PC-3 (cell line): ENCODE data around the gene PTDSS2. TPM values are rescaled to one million over a fixed set of nuclear protein-coding genes. Genes with fewer than 3 reads are reported as not detected.
"Not testable (repeated sequence)": the region's sequence is repeated elsewhere in the genome, so short reads cannot be mapped to it uniquely, and the experiment has no call there.

ENCODE experiments used
- ATAC-seq: fragments of 200-7000 bp; cut with Tn5 transposase; 2 replicates; pipeline ENCODE4 v1.9.1; 2020; ENCODE audit warnings: mild to moderate bottlenecking, moderate library complexity
- BruUV-seq: library from RNA; stranded (reverse); fragments of 400-500 nt; replicated peaks from 2 replicates; lab custom pipeline; 2021; lab: Mats Ljungman, UMichigan
- CTCF ChIA-PET: fragments of 300-600 bp; sonication (Branson Sonifier 250); formaldehyde crosslinking; loops from one replicate; lab custom pipeline; 2022; ENCODE audit warnings: antibody characterized with exemption; lab: Charles Lee
- POLR2A ChIA-PET: fragments of 300-600 bp; sonication (Branson Sonifier 250); formaldehyde crosslinking; loops from one replicate; lab custom pipeline; 2022; ENCODE audit warnings: antibody characterized with exemption; ENCODE audit not compliant: unreplicated experiment; lab: Charles Lee
- DNase-seq: peaks from one replicate; pipeline ENCODE4 v3.0.0-alpha.2; 2015
- H2AFZ ChIP-seq: fragments of 300-600 bp; sonication (generic); 2 replicates; pipeline ENCODE4 v1.6.0; 2016; ENCODE audit warnings: antibody characterized with exemption, low read length
- H3F3A ChIP-seq: fragments of 300-600 bp; sonication (generic); one replicate; pipeline ENCODE4 v1.6.0; 2017; ENCODE audit warnings: antibody characterized with exemption, low read length, control low read depth, mild to moderate bottlenecking; ENCODE audit not compliant: unreplicated experiment
- H3K27ac ChIP-seq: fragments of 300-600 bp; sonication (generic); 2 replicates; pipeline ENCODE4 v1.5.1; 2016; ENCODE audit warnings: mild to moderate bottlenecking, low read length
- H3K27me3 ChIP-seq: fragments of 300-600 bp; sonication (generic); 2 replicates; pipeline ENCODE4 v1.6.1; 2016; ENCODE audit warnings: low read length, mixed read lengths
- H3K36me3 ChIP-seq: fragments of 300-600 bp; sonication (generic); 2 replicates; pipeline ENCODE4 v1.6.1; 2016; ENCODE audit warnings: low read depth, mixed run types, low read length, mixed read lengths
- H3K4me1 ChIP-seq: fragments of 300-600 bp; sonication (generic); 2 replicates; pipeline ENCODE4 v1.5.1; 2016; ENCODE audit warnings: low read length; ENCODE audit not compliant: insufficient read depth
- H3K4me2 ChIP-seq: fragments of 300-600 bp; sonication (generic); 2 replicates; pipeline ENCODE4 v1.6.0; 2016; ENCODE audit warnings: low read length
- H3K4me3 ChIP-seq: fragments of 300-600 bp; sonication (generic); 2 replicates; pipeline ENCODE4 v1.5.1; 2016; ENCODE audit warnings: mild to moderate bottlenecking, low read length, mixed read lengths
- H3K79me2 ChIP-seq: fragments of 300-600 bp; sonication (generic); 2 replicates; pipeline ENCODE4 v1.6.1; 2017; ENCODE audit warnings: low read length, mixed read lengths
- H3K9ac ChIP-seq: fragments of 300-600 bp; sonication (generic); 2 replicates; pipeline ENCODE4 v1.6.0; 2016; ENCODE audit warnings: mild to moderate bottlenecking, low read length
- H3K9me2 ChIP-seq: fragments of 300-600 bp; sonication (generic); replicated peaks from 2 replicates; pipeline ENCODE4 v1.6.1; 2016; ENCODE audit warnings: mixed run types, low read length, mixed read lengths
- H3K9me3 ChIP-seq: fragments of 300-600 bp; sonication (generic); 2 replicates; pipeline ENCODE4 v1.6.1; 2016; ENCODE audit warnings: low read length, mixed read lengths
- H4K20me1 ChIP-seq: fragments of 300-600 bp; sonication (generic); 2 replicates; pipeline ENCODE4 v1.6.1; 2016; ENCODE audit warnings: low read length, mixed read lengths
- EZH2 ChIP-seq: fragments of 300-600 bp; sonication (generic); IDR thresholded peaks from one replicate; pipeline ENCODE4 v1.6.1; 2017; ENCODE audit warnings: antibody characterized with exemption, mild to moderate bottlenecking, low read length; ENCODE audit not compliant: unreplicated experiment
- EZH2phosphoT487 ChIP-seq: fragments of 300-600 bp; sonication (generic); IDR thresholded peaks from 2 replicates; pipeline ENCODE4 v1.6.1; 2018; ENCODE audit warnings: mild to moderate bottlenecking, antibody characterized with exemption, low read length, borderline replicate concordance
- intact Hi-C: fragments of 100-400 bp; cut with micrococcal nuclease; formaldehyde crosslinking; loops from 2 replicates; pipeline ENCODE4 v1.9.0; 2023
- total RNA-seq: library from RNA; depleted of rRNA; stranded (reverse); fragments of >200 nt; gene quantifications from 2 replicates; pipeline ENCODE4 v1.2.3, GENCODE V29; 2014
- TF ChIP-seq, protein P1 (sequence below): fragments of 300-600 bp; sonication (generic); conservative IDR thresholded peaks from 2 replicates; pipeline ENCODE4 v1.5.1; 2017; ENCODE audit warnings: antibody characterized with exemption, low read depth, mild to moderate bottlenecking, low read length

PTDSS2 gene
- total RNA-seq, 1 experiment from 2014 or later: 53.0 TPM

DNA sequence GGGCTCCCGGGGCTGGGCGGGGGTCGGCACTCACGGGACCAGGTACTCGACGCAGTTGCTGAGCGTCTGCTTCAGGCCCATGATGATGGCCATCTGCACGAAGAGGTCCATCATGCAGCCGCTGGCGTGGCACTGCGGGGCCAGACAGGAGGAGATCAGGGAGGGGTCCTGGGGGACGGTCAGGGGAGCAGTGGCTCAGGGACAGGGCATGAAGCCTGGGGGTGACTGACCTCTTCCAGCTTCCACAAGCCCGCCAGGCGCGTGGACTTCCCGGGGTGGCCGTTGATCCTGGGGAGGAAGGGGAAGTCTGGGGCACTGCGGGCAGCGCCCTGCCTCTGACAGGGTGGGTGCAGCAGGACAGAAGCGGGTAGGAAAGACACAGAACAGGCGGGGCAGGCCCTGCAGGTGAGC, 29.2 kb upstream of the PTDSS2 start:
- no peak overlapping the region for H3K4me3 ChIP-seq
- DNase-seq: no peak

DNA sequence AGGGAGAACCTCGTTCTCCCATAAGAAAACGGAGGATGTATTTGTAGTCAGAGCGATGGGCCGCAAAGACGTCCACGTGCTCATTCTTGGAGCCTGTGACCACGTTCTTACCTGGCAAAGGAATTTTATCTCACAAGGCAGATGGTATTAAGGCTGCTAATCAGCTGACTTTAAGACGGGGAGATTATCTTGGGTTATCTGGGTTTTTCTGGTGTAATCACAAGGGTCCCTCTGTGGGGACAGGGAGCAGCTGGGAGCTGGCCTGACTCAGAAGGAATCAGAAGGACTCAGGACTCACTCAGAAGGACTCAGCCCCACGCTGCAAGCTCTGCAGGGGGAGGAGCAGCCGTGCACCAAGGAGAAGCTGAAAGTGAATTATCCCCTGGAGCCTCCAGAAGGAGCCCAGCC, 27.8 kb upstream of the PTDSS2 start:
- no peaks in the 10 kb centered on the region for H3K36me3 ChIP-seq
- H4K20me1 ChIP-seq: no peaks in the 10 kb centered on the region
- H3F3A ChIP-seq: no peaks in the 10 kb centered on the region
- no peak overlapping the region for H3K27ac ChIP-seq
- H3K9me2 ChIP-seq: no peaks in the 10 kb centered on the region
- DNase-seq: no peak
- CTCF ChIA-PET: no interaction called here
- H3K9me3 ChIP-seq: no peaks in the 10 kb centered on the region
- TF ChIP-seq, protein P1, sequence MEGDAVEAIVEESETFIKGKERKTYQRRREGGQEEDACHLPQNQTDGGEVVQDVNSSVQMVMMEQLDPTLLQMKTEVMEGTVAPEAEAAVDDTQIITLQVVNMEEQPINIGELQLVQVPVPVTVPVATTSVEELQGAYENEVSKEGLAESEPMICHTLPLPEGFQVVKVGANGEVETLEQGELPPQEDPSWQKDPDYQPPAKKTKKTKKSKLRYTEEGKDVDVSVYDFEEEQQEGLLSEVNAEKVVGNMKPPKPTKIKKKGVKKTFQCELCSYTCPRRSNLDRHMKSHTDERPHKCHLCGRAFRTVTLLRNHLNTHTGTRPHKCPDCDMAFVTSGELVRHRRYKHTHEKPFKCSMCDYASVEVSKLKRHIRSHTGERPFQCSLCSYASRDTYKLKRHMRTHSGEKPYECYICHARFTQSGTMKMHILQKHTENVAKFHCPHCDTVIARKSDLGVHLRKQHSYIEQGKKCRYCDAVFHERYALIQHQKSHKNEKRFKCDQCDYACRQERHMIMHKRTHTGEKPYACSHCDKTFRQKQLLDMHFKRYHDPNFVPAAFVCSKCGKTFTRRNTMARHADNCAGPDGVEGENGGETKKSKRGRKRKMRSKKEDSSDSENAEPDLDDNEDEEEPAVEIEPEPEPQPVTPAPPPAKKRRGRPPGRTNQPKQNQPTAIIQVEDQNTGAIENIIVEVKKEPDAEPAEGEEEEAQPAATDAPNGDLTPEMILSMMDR: no peak
- no peak for TF ChIP-seq EZH2phosphoT487
- TF ChIP-seq EZH2: no peak
- ATAC-seq: no peak
- no peak overlapping the region for H2AFZ ChIP-seq
- H3K9ac ChIP-seq: no peak overlapping the region
- no peak overlapping the region for H3K4me2 ChIP-seq
- intact Hi-C loops: no loop called here
- POLR2A ChIA-PET: no interaction called here
- H3K4me1 ChIP-seq: peaks cover 7% of the 10 kb centered on the region
- no TSS peak for BruUV-seq
- H3K27me3 ChIP-seq: no peaks in the 10 kb centered on the region
- H3K79me2 ChIP-seq: no peaks in the 10 kb centered on the region
- no peak overlapping the region for H3K4me3 ChIP-seq

More for the DNA sequence above, 29.2 kb upstream of the PTDSS2 start:
- H3K9ac ChIP-seq: no peak overlapping the region
- H3K4me2 ChIP-seq: no peak overlapping the region
- peaks cover 13% of the 10 kb centered on the region for H3K4me1 ChIP-seq
- H2AFZ ChIP-seq: no peak overlapping the region
- H3K79me2 ChIP-seq: peaks cover 7% of the 10 kb centered on the region
- no peaks in the 10 kb centered on the region for H3K27me3 ChIP-seq
- no peak for ATAC-seq
- ChIA-PET CTCF (no interaction called here), POLR2A (interaction anchor here (0.6 kb wide), 1 partner anchor 28 kb away, joined by 3 read pairs; no protein-coding TSS in a partner anchor)
- TF ChIP-seq EZH2phosphoT487: no peak
- no peak for TF ChIP-seq EZH2
- TF ChIP-seq, protein P1: no peak
- no TSS peak for BruUV-seq
- intact Hi-C loops: no loop called here
- H3F3A ChIP-seq: no peaks in the 10 kb centered on the region
- no peaks in the 10 kb centered on the region for H4K20me1 ChIP-seq
- H3K27ac ChIP-seq: no peak overlapping the region
- no peaks in the 10 kb centered on the region for H3K9me2 ChIP-seq
- no peaks in the 10 kb centered on the region for H3K9me3 ChIP-seq
- no peaks in the 10 kb centered on the region for H3K36me3 ChIP-seq

DNA sequence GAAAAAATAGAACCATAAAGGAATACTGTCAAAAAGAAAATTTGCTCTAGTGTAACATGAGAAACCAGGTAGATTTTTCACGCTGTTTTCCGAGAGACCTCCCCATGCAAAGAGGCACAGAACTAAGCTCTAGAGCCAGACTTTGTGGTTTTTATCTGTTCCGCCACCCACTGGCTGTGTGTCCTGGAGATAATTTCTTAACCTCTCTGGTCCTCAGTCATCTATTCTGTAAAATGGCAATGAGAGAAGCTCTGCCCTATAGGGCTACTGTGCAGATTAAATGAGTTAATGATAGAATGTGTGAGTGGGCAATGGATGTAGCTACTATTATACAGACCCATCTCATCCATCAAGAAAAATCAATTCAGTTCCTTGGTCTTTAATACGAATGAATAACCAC, 25.8 kb upstream of the PTDSS2 start:
- no TSS peak for BruUV-seq
- H3K4me1 ChIP-seq: no peaks in the 10 kb centered on the region
- no peak overlapping the region for H3K4me3 ChIP-seq
- H3K4me2 ChIP-seq: no peak overlapping the region
- no peak overlapping the region for H3K9ac ChIP-seq
- ChIA-PET POLR2A (no interaction called here), CTCF (no interaction called here)
- no peak overlapping the region for H2AFZ ChIP-seq
- no peaks in the 10 kb centered on the region for H4K20me1 ChIP-seq
- intact Hi-C loops: no loop called here
- ATAC-seq (no peak), DNase-seq (no peak)
- no peaks in the 10 kb centered on the region for H3K36me3 ChIP-seq
- H3K27me3 ChIP-seq: no peaks in the 10 kb centered on the region
- H3F3A ChIP-seq: no peaks in the 10 kb centered on the region
- H3K9me3 ChIP-seq: no peaks in the 10 kb centered on the region
- no peaks in the 10 kb centered on the region for H3K79me2 ChIP-seq
- no peaks in the 10 kb centered on the region for H3K9me2 ChIP-seq
- no peak overlapping the region for H3K27ac ChIP-seq
- TF ChIP-seq EZH2phosphoT487 (no peak), EZH2 (no peak)
- TF ChIP-seq, protein P1: no peak

DNA sequence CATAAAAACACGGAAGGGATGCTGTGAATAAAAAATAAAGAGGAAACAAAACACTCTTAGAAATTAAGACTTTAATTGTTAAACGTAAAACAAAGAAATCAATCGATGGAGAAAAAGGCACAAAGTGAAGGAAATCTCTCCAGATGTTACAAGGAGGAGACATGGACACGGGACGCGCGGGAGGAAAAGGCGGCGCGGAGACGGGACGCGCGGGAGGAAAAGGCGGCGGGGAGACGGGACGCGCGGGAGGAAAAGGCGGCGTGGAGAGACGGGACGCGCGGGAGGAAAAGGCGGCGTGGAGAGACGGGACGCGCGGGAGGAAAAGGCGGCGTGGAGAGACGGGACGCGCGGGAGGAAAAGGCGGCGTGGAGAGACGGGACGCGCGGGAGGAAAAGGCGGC, 25.3 kb upstream of the PTDSS2 start:
- H3K36me3 ChIP-seq, intact Hi-C loops, H3K4me2 ChIP-seq, H2AFZ ChIP-seq, H3K9ac ChIP-seq, H3K4me1 ChIP-seq, H3K9me3 ChIP-seq, DNase-seq, H3K9me2 ChIP-seq, H3K79me2 ChIP-seq, BruUV-seq, H3K27me3 ChIP-seq, H3K4me3 ChIP-seq, H3F3A ChIP-seq, CTCF ChIA-PET, H4K20me1 ChIP-seq, ATAC-seq, H3K27ac ChIP-seq, POLR2A ChIA-PET: not testable (repeated sequence)
